Glomerular visceral epithelial cell (primary cell): Measurements from ENCODE around the gene STMND1.

Source experiments
- DNase-seq: peaks from one replicate; pipeline ENCODE4 v3.0.0-alpha.2; 2016; ENCODE audit errors: extremely low spot score

STMND1 gene

GRCh38 chr6:17161076-17161475, 59.2 kb downstream of the STMND1 start:
- no peak for DNase-seq

DNA sequence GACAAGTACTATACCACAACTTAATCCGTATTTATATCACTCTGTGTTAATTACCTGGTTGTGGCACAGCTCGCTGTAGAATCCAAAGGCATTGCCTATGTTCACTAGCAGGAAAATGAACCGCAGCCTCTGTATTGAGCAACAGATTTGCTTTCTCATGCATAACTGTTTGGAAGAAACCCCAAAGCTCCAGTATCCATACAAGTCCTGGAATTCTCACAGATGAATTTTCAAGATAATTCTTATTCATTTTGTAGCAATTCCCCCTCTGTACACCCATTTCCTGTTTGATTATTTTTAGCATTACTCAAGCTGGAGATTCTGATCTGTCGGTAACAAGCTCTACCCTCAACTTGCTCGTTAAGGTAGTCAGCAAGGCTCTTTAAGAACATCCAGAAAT, 63.5 kb downstream of the STMND1 start:
- DNase-seq: no peak

DNA sequence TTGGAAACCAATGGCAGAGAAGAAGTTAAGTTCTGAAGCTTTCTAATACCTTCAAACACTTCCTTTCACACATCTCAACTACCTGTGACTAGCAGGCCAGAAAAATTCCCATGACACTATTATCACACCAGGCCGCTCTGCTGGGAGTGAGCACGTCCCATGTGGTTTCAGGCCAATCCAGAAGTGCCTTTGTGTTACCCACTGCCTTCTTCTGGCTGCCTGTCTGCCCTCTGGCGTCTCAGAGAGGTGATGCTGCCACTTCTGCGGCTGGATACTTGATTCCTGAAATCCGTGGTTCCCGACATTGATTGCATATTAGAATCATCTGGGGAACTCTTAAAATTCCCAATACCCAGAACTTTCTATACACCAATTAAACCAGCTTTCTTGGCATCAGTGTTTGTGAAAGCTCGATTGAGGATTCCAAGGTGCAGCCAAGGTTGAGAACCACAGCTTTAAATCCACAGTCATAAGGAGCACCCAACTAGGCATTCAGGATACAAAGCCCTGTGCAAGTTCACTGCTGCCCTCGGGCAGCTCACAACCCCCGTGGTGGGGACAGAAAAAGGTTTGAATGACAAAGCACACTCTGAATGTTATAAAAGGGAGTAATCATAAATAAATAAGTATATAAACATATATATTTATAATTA, 65.6 kb downstream of the STMND1 start:
- DNase-seq: peak; percentile 59

DNA sequence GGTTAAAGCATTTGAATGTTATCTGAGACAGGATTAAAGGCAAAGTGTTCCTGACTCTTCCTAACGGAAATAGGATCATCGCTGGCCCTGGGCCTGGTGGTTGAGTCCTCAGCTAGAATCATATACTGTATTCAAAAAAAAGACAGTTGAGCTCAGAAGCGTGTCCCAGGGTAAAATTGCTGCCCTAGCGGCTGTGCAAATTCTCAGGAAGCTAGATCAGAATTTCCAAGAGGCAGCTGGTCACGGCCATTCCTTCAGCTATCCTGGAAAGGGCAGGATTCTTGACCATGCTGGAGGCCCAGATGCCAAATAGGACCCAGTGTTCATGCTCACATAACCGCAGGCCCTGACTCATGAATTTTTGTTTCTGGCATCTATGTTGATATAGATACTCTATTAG, 67.4 kb downstream of the STMND1 start:
- DNase-seq: no peak

- DNase-seq: no peak
Measured at GRCh38 chr6:17169711-17170110, 67.9 kb downstream of the STMND1 start.

- DNase-seq: no peak
Measured at GRCh38 chr6:17172836-17173470, 71.1 kb downstream of the STMND1 start.

GRCh38 chr6:17178326-17178725, 76.5 kb downstream of the STMND1 start:
- DNase-seq: no peak

GRCh38 chr6:17178754-17179529, 77.1 kb downstream of the STMND1 start:
- DNase-seq: no peak

DNA sequence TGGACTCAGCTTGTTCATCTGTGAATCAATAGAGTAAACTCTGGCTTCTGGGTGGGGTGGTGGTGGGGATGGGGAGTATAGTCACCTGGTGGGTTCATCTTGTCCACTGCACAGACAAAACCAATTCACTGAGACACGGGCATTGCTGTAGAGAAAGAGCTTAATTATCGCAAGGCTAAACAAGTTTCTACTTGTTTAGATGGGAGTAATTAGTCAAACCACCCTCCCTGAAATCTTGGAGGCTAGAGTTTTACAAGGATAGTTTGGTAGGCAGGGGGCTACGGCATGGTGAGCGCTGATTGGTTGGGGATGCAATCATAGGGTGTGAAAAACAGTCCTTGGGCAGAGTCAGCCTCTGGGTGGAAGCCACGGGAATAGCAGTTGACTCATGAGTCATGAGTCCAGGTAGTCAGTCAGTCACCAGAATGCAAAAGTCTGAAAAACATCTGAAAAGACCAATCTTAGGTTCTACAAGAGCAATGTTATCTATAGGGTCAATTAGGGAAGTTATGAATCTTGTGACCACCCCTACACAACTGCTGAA, 77.8 kb downstream of the STMND1 start:
- no peak for DNase-seq
